Activated naive CD4-positive, alpha-beta T cell treated with anti-CD3 and anti-CD28 coated beads for 36 hours (primary cell): Measurements from ENCODE around the gene KLHL1. TPM values are rescaled to one million over a fixed set of nuclear protein-coding genes. Genes with fewer than 3 reads are reported as not detected.

ENCODE experiments used
- CTCF ChIA-PET: fragments of 350-600 bp; sonication (Branson Sonifier 250); formaldehyde crosslinking; loops from one replicate; lab custom pipeline; 2021; ENCODE audit warnings: antibody characterized with exemption; lab: Charles Lee
- DNase-seq: peaks from one replicate; pipeline ENCODE4 v3.0.0-alpha.2; 2020
- H3K27ac Mint-ChIP-seq: one replicate; pipeline ENCODE4 v1.8.0; 2021; ENCODE audit warnings: mild to moderate bottlenecking, mixed read lengths
- H3K27me3 Mint-ChIP-seq: one replicate; pipeline ENCODE4 v1.8.0; 2021; ENCODE audit warnings: low read depth, mixed read lengths
- H3K36me3 Mint-ChIP-seq: one replicate; pipeline ENCODE4 v1.8.0; 2021; ENCODE audit warnings: low read depth, mixed read lengths
- H3K4me1 Mint-ChIP-seq: one replicate; pipeline ENCODE4 v1.8.0; 2021; ENCODE audit warnings: low read depth, mixed read lengths
- H3K4me3 Mint-ChIP-seq: one replicate; pipeline ENCODE4 v1.8.0; 2021; ENCODE audit warnings: mild to moderate bottlenecking, moderate library complexity, mixed read lengths
- H3K9me3 Mint-ChIP-seq: one replicate; pipeline ENCODE4 v1.8.0; 2021; ENCODE audit warnings: mixed read lengths
- intact Hi-C: fragments of 100-400 bp; cut with micrococcal nuclease; formaldehyde crosslinking; loops from one replicate; pipeline ENCODE4 v1.15.1; 2023
- total RNA-seq, 2 experiments: library from RNA; stranded (reverse); gene quantifications; one replicate each; pipeline ENCODE4 v1.2.3, GENCODE V29; 2021

The KLHL1 gene
- total RNA-seq, 2 experiments from 2014 or later, result not detected

- CTCF ChIA-PET, result no interaction called here
- no peaks in the 10 kb centered on the region for H3K27me3 Mint-ChIP-seq
- H3K4me3 Mint-ChIP-seq, result no peak overlapping the region
- DNase-seq, result no peak
- intact Hi-C loops, result no loop called here
- peaks cover 10% of the 10 kb centered on the region for H3K9me3 Mint-ChIP-seq
- no peak overlapping the region for H3K27ac Mint-ChIP-seq
- H3K4me1 Mint-ChIP-seq, result no peaks in the 10 kb centered on the region
- no peaks in the 10 kb centered on the region for H3K36me3 Mint-ChIP-seq
Measured at GRCh38 chr13:69921156-69921555, 187.1 kb downstream of the KLHL1 start.

DNA sequence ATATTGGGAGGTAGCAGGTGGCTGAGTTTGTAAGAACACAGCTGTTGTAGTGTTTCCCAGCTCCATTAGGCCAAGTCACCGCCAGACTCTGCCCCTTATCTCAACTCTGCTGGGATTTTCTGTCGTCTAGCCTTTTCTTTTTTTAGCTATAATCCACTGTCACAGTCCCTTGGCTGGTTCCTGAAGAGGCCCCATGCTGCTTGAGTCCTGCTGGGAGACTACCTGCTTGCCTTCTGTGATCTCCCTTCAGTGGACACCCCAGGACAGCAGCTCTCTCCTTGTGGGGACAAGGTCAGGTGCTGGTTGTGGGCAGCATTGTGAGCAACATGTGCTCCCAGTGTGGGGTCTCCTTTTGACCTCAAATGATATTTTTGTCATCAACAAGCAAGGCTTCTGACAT is 195.6 kb downstream of the KLHL1 start:
- CTCF ChIA-PET, result no interaction called here
- Mint-ChIP-seq H3K36me3 (no peaks in the 10 kb centered on the region), H3K4me1 (no peaks in the 10 kb centered on the region), H3K27ac (no peak overlapping the region), H3K27me3 (no peaks in the 10 kb centered on the region), H3K9me3 (peaks cover 10% of the 10 kb centered on the region), H3K4me3 (no peak overlapping the region)
- intact Hi-C loops, result no loop called here
- no peak for DNase-seq

- H3K27me3 Mint-ChIP-seq, result no peaks in the 10 kb centered on the region
- CTCF ChIA-PET, result no interaction called here
- peaks cover 7% of the 10 kb centered on the region for H3K9me3 Mint-ChIP-seq
- no peak for DNase-seq
- H3K36me3 Mint-ChIP-seq, result no peaks in the 10 kb centered on the region
- H3K4me3 Mint-ChIP-seq, result no peak overlapping the region
- no peak overlapping the region for H3K27ac Mint-ChIP-seq
- intact Hi-C loops, result no loop called here
- H3K4me1 Mint-ChIP-seq, result no peaks in the 10 kb centered on the region
Measured at GRCh38 chr13:69910800-69911199, 197.5 kb downstream of the KLHL1 start.

DNA sequence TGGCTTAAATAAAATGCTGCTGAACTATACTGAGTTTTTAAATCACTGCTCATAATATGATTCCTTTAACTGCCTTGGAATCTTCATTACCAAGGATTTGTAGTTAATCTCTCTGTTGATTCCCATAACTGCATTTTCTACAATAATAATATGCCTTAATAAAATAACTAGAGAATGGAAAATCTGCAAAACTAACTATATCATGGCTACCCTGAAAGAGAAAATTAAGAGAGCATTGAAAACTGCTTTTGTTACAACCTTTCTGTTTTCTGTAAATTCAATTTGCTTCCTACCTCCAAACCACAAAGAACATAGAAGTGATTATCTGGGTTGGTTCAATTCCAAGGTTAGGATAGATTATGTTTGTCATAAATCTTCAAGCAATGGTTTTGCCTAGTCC is 203.5 kb downstream of the KLHL1 start:
- H3K4me1 Mint-ChIP-seq, result no peaks in the 10 kb centered on the region
- intact Hi-C loops, result no loop called here
- no peak for DNase-seq
- CTCF ChIA-PET, result no interaction called here
- no peak overlapping the region for H3K4me3 Mint-ChIP-seq
- peaks cover 9% of the 10 kb centered on the region for H3K9me3 Mint-ChIP-seq
- H3K27me3 Mint-ChIP-seq, result no peaks in the 10 kb centered on the region
- H3K36me3 Mint-ChIP-seq, result no peaks in the 10 kb centered on the region
- H3K27ac Mint-ChIP-seq, result no peak overlapping the region

DNA sequence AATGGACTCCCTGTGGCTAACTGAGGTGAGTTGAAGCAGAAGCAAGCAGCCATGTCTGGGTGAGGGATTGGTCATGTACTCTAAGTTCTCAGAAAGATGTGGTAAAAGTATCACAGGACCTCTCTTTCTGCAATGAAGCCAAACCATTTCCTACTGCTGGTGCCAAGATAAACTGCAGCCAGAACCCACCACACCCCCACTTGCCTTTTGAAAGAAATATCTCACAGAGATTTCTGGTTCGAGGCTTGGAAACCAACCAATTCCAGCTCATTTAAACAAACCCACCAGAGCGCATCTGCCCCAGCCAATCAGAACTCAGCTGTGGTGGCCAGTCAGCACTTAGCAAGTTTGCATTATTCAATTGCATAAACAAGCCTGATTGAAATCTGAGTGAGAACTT is 205.2 kb downstream of the KLHL1 start:
- intact Hi-C loops, result no loop called here
- H3K4me1 Mint-ChIP-seq, result no peaks in the 10 kb centered on the region
- no peak overlapping the region for H3K4me3 Mint-ChIP-seq
- CTCF ChIA-PET, result no interaction called here
- H3K27ac Mint-ChIP-seq, result no peak overlapping the region
- no peaks in the 10 kb centered on the region for H3K36me3 Mint-ChIP-seq
- no peak for DNase-seq
- H3K9me3 Mint-ChIP-seq, result peaks cover 8% of the 10 kb centered on the region
- H3K27me3 Mint-ChIP-seq, result no peaks in the 10 kb centered on the region

DNA sequence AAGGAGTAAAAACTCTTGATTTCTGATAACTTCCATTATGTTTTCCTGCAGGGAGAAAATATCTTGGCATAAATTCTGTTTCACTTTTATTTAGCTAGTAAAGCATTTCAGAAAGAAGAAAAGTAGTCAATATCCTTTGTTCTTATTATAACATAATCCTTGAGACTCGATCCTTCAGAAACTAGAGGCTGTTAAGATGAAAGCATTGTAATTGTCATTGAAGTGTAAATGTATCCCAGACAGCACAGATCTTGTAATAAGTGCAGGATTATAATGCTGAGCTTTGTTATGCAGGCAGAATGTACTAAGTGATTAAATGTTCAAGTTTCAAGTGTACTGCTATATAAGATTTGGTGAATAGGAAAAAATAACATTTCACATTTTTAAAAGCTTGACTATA is 225.8 kb downstream of the KLHL1 start:
- Mint-ChIP-seq H3K9me3 (peaks cover 3% of the 10 kb centered on the region), H3K4me3 (no peak overlapping the region), H3K27ac (no peak overlapping the region), H3K27me3 (no peaks in the 10 kb centered on the region), H3K4me1 (no peaks in the 10 kb centered on the region), H3K36me3 (no peaks in the 10 kb centered on the region)
- no peak for DNase-seq
- intact Hi-C loops, result no loop called here
- CTCF ChIA-PET, result no interaction called here

GRCh38 chr13:69879936-69880335 is 228.3 kb downstream of the KLHL1 start:
- Mint-ChIP-seq H3K4me1 (no peaks in the 10 kb centered on the region), H3K4me3 (no peak overlapping the region), H3K27me3 (no peaks in the 10 kb centered on the region), H3K27ac (no peak overlapping the region), H3K9me3 (peaks cover 1% of the 10 kb centered on the region), H3K36me3 (no peaks in the 10 kb centered on the region)
- DNase-seq, result no peak
- intact Hi-C loops, result no loop called here
- CTCF ChIA-PET, result no interaction called here

GRCh38 chr13:69872321-69873047 is 235.8 kb downstream of the KLHL1 start:
- Mint-ChIP-seq H3K9me3 (peaks cover 4% of the 10 kb centered on the region), H3K4me1 (no peaks in the 10 kb centered on the region), H3K36me3 (no peaks in the 10 kb centered on the region), H3K27me3 (no peaks in the 10 kb centered on the region), H3K27ac (no peak overlapping the region), H3K4me3 (no peak overlapping the region)
- no peak for DNase-seq
- intact Hi-C loops, result no loop called here
- CTCF ChIA-PET, result no interaction called here

- DNase-seq, result no peak
- Mint-ChIP-seq H3K27me3 (no peaks in the 10 kb centered on the region), H3K27ac (no peak overlapping the region), H3K9me3 (peaks cover 2% of the 10 kb centered on the region), H3K4me1 (no peaks in the 10 kb centered on the region), H3K4me3 (no peak overlapping the region), H3K36me3 (no peaks in the 10 kb centered on the region)
- CTCF ChIA-PET, result no interaction called here
- intact Hi-C loops, result no loop called here
Measured at GRCh38 chr13:69866555-69866954, 241.7 kb downstream of the KLHL1 start.

GRCh38 chr13:69857183-69857821 is 250.9 kb downstream of the KLHL1 start:
- intact Hi-C loops, result loop anchor here (1.0 to 5.0 kb wide), 2 partner anchors 320 to 1555 kb away; no protein-coding TSS in a partner anchor
- no peaks in the 10 kb centered on the region for H3K36me3 Mint-ChIP-seq
- H3K27ac Mint-ChIP-seq, result no peak overlapping the region
- no peaks in the 10 kb centered on the region for H3K27me3 Mint-ChIP-seq
- H3K9me3 Mint-ChIP-seq, result peaks cover 5% of the 10 kb centered on the region
- H3K4me3 Mint-ChIP-seq, result no peak overlapping the region
- CTCF ChIA-PET, result no interaction called here
- DNase-seq, result no peak
- H3K4me1 Mint-ChIP-seq, result no peaks in the 10 kb centered on the region

DNA sequence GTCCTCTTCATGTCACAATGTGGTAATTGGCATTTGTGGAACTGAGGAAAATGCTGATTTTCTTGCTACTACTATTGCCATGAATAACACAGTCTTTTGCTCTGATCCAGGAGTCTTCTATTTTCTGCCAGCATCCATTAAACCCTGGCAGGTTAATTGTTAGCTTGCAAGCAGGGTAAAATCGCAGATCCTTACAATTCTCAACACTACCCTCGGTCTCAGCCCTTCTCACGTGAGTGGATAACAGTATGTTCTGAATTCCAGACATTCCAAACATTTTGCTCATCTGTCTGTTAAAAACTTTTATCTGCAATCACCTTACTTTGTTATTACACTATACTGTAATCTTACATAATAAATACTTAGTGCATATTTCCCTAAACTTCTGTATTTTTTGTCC is 251.9 kb downstream of the KLHL1 start:
- Mint-ChIP-seq H3K36me3 (no peaks in the 10 kb centered on the region), H3K4me1 (no peaks in the 10 kb centered on the region), H3K9me3 (peaks cover 5% of the 10 kb centered on the region), H3K27ac (no peak overlapping the region), H3K27me3 (no peaks in the 10 kb centered on the region), H3K4me3 (no peak overlapping the region)
- no peak for DNase-seq
- intact Hi-C loops, result loop anchor here (5.0 kb wide), 1 partner anchor 1554 kb away; no protein-coding TSS in a partner anchor
- CTCF ChIA-PET, result no interaction called here

DNA sequence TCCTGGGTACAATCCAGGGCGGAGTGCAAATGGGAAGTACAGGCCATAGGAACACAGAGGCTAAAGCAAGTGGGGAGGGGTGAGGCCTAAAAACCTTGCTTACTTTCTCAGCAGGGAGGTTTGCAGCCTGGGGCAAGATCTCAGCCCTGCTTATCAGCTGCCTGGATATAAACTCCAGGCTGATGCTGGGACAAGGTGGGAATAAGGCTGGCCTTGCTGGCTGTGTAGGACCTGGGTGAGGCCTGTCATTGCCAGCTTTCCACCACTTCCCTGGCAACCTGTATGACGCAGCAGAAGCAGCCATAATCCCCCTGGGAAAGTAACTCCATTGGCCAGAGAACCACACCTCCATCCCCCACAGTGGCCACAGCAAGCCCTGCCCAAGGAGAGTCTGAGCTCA is 279.7 kb downstream of the KLHL1 start:
- CTCF ChIA-PET, result no interaction called here
- intact Hi-C loops, result no loop called here

GRCh38 chr13:69820180-69820579 is 288.1 kb downstream of the KLHL1 start:
- H3K27me3 Mint-ChIP-seq, result no peaks in the 10 kb centered on the region
- intact Hi-C loops, result no loop called here
- H3K27ac Mint-ChIP-seq, result no peak overlapping the region
- no peak overlapping the region for H3K4me3 Mint-ChIP-seq
- DNase-seq, result no peak
- CTCF ChIA-PET, result no interaction called here
- H3K4me1 Mint-ChIP-seq, result no peaks in the 10 kb centered on the region
- H3K36me3 Mint-ChIP-seq, result no peaks in the 10 kb centered on the region
- no peaks in the 10 kb centered on the region for H3K9me3 Mint-ChIP-seq

More for the DNA sequence above, 279.7 kb downstream of the KLHL1 start:
- H3K4me1 Mint-ChIP-seq, result no peaks in the 10 kb centered on the region
- DNase-seq, result no peak
- no peak overlapping the region for H3K4me3 Mint-ChIP-seq
- H3K9me3 Mint-ChIP-seq, result peaks cover 12% of the 10 kb centered on the region
- H3K27me3 Mint-ChIP-seq, result no peaks in the 10 kb centered on the region
- no peaks in the 10 kb centered on the region for H3K36me3 Mint-ChIP-seq
- no peak overlapping the region for H3K27ac Mint-ChIP-seq
